ENCODE measurements around the gene PPP2R2B.
A peak's percentile ranks its signal among the peaks of the same experiment; 100 is the strongest.

The PPP2R2B gene

GRCh38 chr5:146873186-146873917 lies 5.2 kb downstream of the PPP2R2B start:
- H3K4me3 ChIP-seq (ENCODE audit: low read length): no peak overlapping the region
- no peak for TF ChIP-seq CTCF (conservative IDR thresholded peaks at IDR 0.05; ENCODE audit: low read length)
- no peak for DNase-seq (ENCODE audit: low read depth)

- no peak overlapping the region for H3K4me3 ChIP-seq (ENCODE audit: low read length)
- no peak for TF ChIP-seq CTCF (conservative IDR thresholded peaks at IDR 0.05; ENCODE audit: low read length)
- DNase-seq (ENCODE audit: low read depth): no peak
These were observed 6.4 kb downstream of the PPP2R2B start for GRCh38 chr5:146872188-146872587.

GRCh38 chr5:146867996-146868708 lies 10.4 kb downstream of the PPP2R2B start:
- no peak for TF ChIP-seq CTCF (conservative IDR thresholded peaks at IDR 0.05; ENCODE audit: low read length)
- H3K4me3 ChIP-seq (ENCODE audit: low read length): no peak overlapping the region
- DNase-seq (ENCODE audit: low read depth): no peak

GRCh38 chr5:146866263-146866662 lies 12.3 kb downstream of the PPP2R2B start:
- H3K4me3 ChIP-seq (ENCODE audit: low read length): no peak overlapping the region
- TF ChIP-seq CTCF (conservative IDR thresholded peaks at IDR 0.05; ENCODE audit: low read length): no peak
- DNase-seq (ENCODE audit: low read depth): no peak

- TF ChIP-seq CTCF (conservative IDR thresholded peaks at IDR 0.05; ENCODE audit: low read length): no peak
- DNase-seq (ENCODE audit: low read depth): no peak
- H3K4me3 ChIP-seq (ENCODE audit: low read length): no peak overlapping the region
These were observed 15.9 kb downstream of the PPP2R2B start for GRCh38 chr5:146862641-146863040.

- peak; percentile 3 for DNase-seq (ENCODE audit: low read depth)
- no peak overlapping the region for H3K4me3 ChIP-seq (ENCODE audit: low read length)
- TF ChIP-seq CTCF (conservative IDR thresholded peaks at IDR 0.05; ENCODE audit: low read length): no peak
These were observed 18.2 kb downstream of the PPP2R2B start for GRCh38 chr5:146860213-146860893.

All from AG10803 (cell line).